ENCODE data around the gene CCL17. TPM values are rescaled to one million over a fixed set of nuclear protein-coding genes. Genes with fewer than 3 reads are reported as not detected.
"Not testable (repeated sequence)": the region's sequence is repeated elsewhere in the genome, so short reads cannot be mapped to it uniquely, and the experiment has no call there.

The CCL17 gene
- total and polyA plus RNA-seq, 10 of the 15 experiments (the other 5 are each of a cell fraction or from before 2014, with no cell fraction given), result 1.2 to 84.9 (median 34.2) TPM

DNA sequence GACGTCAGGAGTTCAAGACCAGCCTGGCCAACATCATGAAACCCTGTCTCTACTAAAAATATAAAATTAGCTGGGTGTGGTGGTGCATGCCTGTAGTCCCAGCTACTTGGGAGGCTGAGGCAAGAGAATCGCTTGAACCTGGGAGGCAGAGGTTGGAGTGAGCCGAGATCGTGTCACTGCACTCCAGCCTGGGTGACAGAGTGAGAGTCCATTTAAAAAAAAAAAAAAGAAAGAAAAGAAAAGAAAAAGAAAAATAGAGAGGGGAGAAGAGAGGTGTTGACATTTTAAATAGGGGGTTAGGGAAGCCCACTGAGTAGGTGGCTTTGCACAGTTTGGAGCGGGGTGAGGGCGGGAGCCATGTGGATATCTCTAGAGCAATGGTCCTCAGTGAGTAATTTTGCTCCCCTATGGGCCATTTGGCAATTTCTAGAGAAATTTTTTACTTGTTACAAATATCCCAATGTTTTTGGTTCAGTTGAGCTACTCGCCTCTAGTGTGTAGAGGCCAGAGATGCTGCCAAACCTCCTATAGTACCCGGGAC lies 29.6 kb upstream of the CCL17 start:
- ChIA-PET CTCF (interaction anchor here (1.2 to 4.1 kb wide), 3 partner anchors 16 to 43 kb away, joined by 3 to 30 read pairs (median 11); no protein-coding TSS in a partner anchor), RAD21 (ENCODE audit: unreplicated experiment) (interaction anchor here (1.4 to 5.3 kb wide), 11 partner anchors 8 to 75 kb away, joined by 3 to 41 read pairs (median 8); no protein-coding TSS in a partner anchor)
- not testable (repeated sequence) for FAIRE-seq

DNA sequence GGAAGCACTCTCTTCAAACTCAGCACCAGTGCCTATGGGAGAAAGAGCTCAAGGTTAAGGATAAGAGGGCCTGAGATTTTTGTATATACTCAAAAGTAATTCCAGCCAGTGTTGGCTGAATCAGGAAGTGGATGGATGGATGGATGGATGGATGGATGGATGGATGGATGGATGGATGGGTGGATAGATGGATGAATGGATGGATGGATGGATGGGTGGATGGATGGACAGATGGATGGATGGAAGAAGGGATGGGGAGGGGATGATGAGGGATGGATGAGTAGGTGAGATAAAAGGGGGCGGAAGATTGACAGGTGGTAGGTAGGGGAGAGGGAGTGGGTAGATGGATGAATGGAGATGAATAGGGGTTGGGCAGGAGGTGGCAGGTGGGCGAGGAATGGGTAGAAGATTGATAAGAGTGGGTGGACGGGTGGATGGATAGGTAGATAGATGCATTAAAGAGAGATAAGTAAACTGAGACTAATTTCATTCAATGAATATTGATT lies 28.2 kb upstream of the CCL17 start:
- ChIA-PET CTCF (interaction anchor here (0.7 to 4.1 kb wide), 3 partner anchors 15 to 41 kb away, joined by 4 to 30 read pairs (median 11); no protein-coding TSS in a partner anchor), RAD21 (ENCODE audit: unreplicated experiment) (interaction anchor here (0.7 to 5.3 kb wide), 10 partner anchors 10 to 76 kb away, joined by 3 to 41 read pairs (median 7); no protein-coding TSS in a partner anchor), SMC1A (ENCODE audit: uncharacterized antibody, unreplicated experiment) (interaction anchor here (0.6 to 7.0 kb wide), 8 partner anchors 8 to 829 kb away, joined by 3 to 55 read pairs (median 19); partner anchors contain the start of gene CCL22), POLR2A (interaction anchor here (0.6 to 4.7 kb wide), 4 partner anchors 10 to 73 kb away, joined by 3 to 28 read pairs (median 4); no protein-coding TSS in a partner anchor)
- Histone ChIP-seq H3K79me2 (ENCODE audit: control insufficient read depth, insufficient read depth, low read length) (no peaks in the 10 kb centered on the region), H3K4me1 (ENCODE audit: control insufficient read depth, insufficient read depth, low read length) (peaks cover 43% of the 10 kb centered on the region), H3K27me3 (replicated peaks in 1 of 2; ENCODE audit: control insufficient read depth in 2 of 2, insufficient read depth in 2 of 2, low read length in 1 of 2) (no peaks in the 10 kb centered on the region), H2AFZ (ENCODE audit: control insufficient read depth, low read depth, low read length) (no peak overlapping the region), H3K36me3 (ENCODE audit: control insufficient read depth in 2 of 2, insufficient read depth in 2 of 2, low read length in 1 of 2) (no peaks in the 10 kb centered on the region), H3K4me2 (ENCODE audit: control insufficient read depth, insufficient read depth) (no peak overlapping the region), H4K20me1 (ENCODE audit: control insufficient read depth, insufficient read depth) (no peaks in the 10 kb centered on the region), H3K4me3 (no peak overlapping the region), H3K27ac (ENCODE audit: control insufficient read depth, insufficient read depth) (no peak overlapping the region), H3K9ac (ENCODE audit: control insufficient read depth, insufficient read depth, low read length) (no peak overlapping the region), H3K9me3 (replicated peaks; ENCODE audit: control insufficient read depth, insufficient read depth, low read length) (no peaks in the 10 kb centered on the region)
- WGBS (ENCODE audit: insufficient coverage, insufficient replicate concordance, low lambda C conversion rate, missing lambda C conversion rate), result 70% methylated on average over 2 of the region's 3 CpGs
- in situ Hi-C loops (cut with MboI), result no loop called here
- ATAC-seq (no peak), DNase-seq (ENCODE audit: low read depth, low spot score) (no peak), FAIRE-seq (no peak)
- no TSS peak for BruUV-seq (replicated peaks)
- intact Hi-C loops (cut with micrococcal nuclease; ENCODE audit: unreplicated experiment), result loop anchor here (2.0 kb wide), 1 partner anchor 18 kb away; the partner anchor contains the start of gene CCL22
- TF ChIP-seq, protein P1, sequence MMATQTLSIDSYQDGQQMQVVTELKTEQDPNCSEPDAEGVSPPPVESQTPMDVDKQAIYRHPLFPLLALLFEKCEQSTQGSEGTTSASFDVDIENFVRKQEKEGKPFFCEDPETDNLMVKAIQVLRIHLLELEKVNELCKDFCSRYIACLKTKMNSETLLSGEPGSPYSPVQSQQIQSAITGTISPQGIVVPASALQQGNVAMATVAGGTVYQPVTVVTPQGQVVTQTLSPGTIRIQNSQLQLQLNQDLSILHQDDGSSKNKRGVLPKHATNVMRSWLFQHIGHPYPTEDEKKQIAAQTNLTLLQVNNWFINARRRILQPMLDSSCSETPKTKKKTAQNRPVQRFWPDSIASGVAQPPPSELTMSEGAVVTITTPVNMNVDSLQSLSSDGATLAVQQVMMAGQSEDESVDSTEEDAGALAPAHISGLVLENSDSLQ (IDR thresholded peaks at IDR 0.05), result peak; percentile 53; the same call in 1 of the 2 replicates
- TF ChIP-seq SUZ12 (IDR thresholded peaks at IDR 0.05; ENCODE audit: unreplicated experiment), result no peak
- no peak for TF ChIP-seq TBL1XR1 (IDR thresholded peaks at IDR 0.05; ENCODE audit: low read depth, low read length)
- no peak for TF ChIP-seq TCF7 (IDR thresholded peaks at IDR 0.05; ENCODE audit: borderline replicate concordance)
- TF ChIP-seq GABPA (IDR thresholded peaks at IDR 0.05; ENCODE audit: low read depth), result no peak
- TF ChIP-seq MYC (IDR thresholded peaks at IDR 0.05; ENCODE audit: insufficient read depth, insufficient read length, insufficient replicate concordance, low read length, severe bottlenecking), result no peak
- TF ChIP-seq HDGF (IDR thresholded peaks at IDR 0.05), result peak; percentile 94

More for the DNA sequence above, 29.6 kb upstream of the CCL17 start:
- intact Hi-C loops (cut with micrococcal nuclease; ENCODE audit: unreplicated experiment); H3K79me2 ChIP-seq (ENCODE audit: control insufficient read depth, insufficient read depth, low read length); H3K27ac ChIP-seq (ENCODE audit: control insufficient read depth, insufficient read depth); H2AFZ ChIP-seq (ENCODE audit: control insufficient read depth, low read depth, low read length); in situ Hi-C loops (cut with MboI); H3K36me3 ChIP-seq (ENCODE audit: control insufficient read depth in 2 of 2, insufficient read depth in 2 of 2, low read length in 1 of 2); BruUV-seq (replicated peaks); H3K4me3 ChIP-seq; H3K9me3 ChIP-seq (replicated peaks; ENCODE audit: control insufficient read depth, insufficient read depth, low read length); H3K27me3 ChIP-seq (replicated peaks in 1 of 2; ENCODE audit: control insufficient read depth in 2 of 2, insufficient read depth in 2 of 2, low read length in 1 of 2); H3K4me2 ChIP-seq (ENCODE audit: control insufficient read depth, insufficient read depth); H3K9ac ChIP-seq (ENCODE audit: control insufficient read depth, insufficient read depth, low read length); ATAC-seq; DNase-seq (ENCODE audit: low read depth, low spot score); H4K20me1 ChIP-seq (ENCODE audit: control insufficient read depth, insufficient read depth): not testable (repeated sequence)
- H3K4me1 ChIP-seq (ENCODE audit: control insufficient read depth, insufficient read depth, low read length), result peaks cover 33% of the 10 kb centered on the region
- TF ChIP-seq, protein P2, sequence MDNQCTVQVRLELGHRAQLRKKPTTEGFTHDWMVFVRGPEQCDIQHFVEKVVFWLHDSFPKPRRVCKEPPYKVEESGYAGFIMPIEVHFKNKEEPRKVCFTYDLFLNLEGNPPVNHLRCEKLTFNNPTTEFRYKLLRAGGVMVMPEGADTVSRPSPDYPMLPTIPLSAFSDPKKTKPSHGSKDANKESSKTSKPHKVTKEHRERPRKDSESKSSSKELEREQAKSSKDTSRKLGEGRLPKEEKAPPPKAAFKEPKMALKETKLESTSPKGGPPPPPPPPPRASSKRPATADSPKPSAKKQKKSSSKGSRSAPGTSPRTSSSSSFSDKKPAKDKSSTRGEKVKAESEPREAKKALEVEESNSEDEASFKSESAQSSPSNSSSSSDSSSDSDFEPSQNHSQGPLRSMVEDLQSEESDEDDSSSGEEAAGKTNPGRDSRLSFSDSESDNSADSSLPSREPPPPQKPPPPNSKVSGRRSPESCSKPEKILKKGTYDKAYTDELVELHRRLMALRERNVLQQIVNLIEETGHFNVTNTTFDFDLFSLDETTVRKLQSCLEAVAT (IDR thresholded peaks at IDR 0.05), result peak; percentile 61; the same call in 1 of the 2 replicates
- 69% methylated on average over 8 of the region's 8 CpGs for WGBS (ENCODE audit: insufficient coverage, insufficient replicate concordance, low lambda C conversion rate, missing lambda C conversion rate)
- ChIA-PET POLR2A (interaction anchor here (0.6 to 4.7 kb wide), 6 partner anchors 10 to 166 kb away, joined by 3 to 28 read pairs (median 4); no protein-coding TSS in a partner anchor), SMC1A (ENCODE audit: uncharacterized antibody, unreplicated experiment) (interaction anchor here (0.6 to 7.0 kb wide), 12 partner anchors 11 to 148 kb away, joined by 3 to 55 read pairs (median 8); partner anchors contain the start of genes CCL17 and CCL22)
